C4-2B (cell line): ENCODE data around the gene TBC1D22A.

Experiments used
- H3K27ac ChIP-seq: fragments of 450-650 bp; 2 replicates; pipeline ENCODE4 v1.5.1; 2017
- CTCF ChIP-seq: fragments of 450-650 bp; conservative IDR thresholded peaks from 2 replicates; pipeline ENCODE4 v1.5.1; 2017; ENCODE audit warnings: mild to moderate bottlenecking
- ZFX ChIP-seq: fragments of 450-650 bp; IDR thresholded peaks from 2 replicates; pipeline ENCODE4 v1.6.1; 2017

TBC1D22A gene

DNA sequence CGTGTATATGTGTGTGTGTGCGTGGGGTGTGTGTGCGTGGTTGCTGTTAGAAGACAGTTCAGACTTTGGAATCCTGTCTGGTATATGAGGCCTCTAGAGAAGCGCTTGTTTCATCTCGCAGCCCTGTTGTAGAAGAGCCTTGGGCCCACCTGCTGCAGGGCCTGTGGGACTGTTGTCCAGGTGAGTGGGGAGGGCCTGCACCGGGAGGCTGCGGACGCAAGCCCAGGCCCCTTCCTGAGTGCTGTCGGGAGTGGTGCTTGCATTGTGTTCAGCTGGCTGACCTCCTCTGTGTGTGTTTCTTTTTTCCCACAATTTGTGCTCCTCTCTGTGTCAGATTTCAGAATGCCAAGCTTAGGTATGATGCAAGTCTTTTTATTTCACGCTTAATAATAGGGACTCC lies 128.4 kb downstream of the TBC1D22A start:
- H3K27ac ChIP-seq = no peak overlapping the region
- TF ChIP-seq CTCF = no peak
- TF ChIP-seq ZFX = no peak

GRCh38 chr22:46891382-46891951 lies 129.0 kb downstream of the TBC1D22A start:
- H3K27ac ChIP-seq = no peak overlapping the region
- TF ChIP-seq ZFX = no peak
- TF ChIP-seq CTCF = no peak

GRCh38 chr22:46892866-46893265 lies 130.4 kb downstream of the TBC1D22A start:
- no peak overlapping the region for H3K27ac ChIP-seq
- TF ChIP-seq CTCF (no peak), ZFX (no peak)

DNA sequence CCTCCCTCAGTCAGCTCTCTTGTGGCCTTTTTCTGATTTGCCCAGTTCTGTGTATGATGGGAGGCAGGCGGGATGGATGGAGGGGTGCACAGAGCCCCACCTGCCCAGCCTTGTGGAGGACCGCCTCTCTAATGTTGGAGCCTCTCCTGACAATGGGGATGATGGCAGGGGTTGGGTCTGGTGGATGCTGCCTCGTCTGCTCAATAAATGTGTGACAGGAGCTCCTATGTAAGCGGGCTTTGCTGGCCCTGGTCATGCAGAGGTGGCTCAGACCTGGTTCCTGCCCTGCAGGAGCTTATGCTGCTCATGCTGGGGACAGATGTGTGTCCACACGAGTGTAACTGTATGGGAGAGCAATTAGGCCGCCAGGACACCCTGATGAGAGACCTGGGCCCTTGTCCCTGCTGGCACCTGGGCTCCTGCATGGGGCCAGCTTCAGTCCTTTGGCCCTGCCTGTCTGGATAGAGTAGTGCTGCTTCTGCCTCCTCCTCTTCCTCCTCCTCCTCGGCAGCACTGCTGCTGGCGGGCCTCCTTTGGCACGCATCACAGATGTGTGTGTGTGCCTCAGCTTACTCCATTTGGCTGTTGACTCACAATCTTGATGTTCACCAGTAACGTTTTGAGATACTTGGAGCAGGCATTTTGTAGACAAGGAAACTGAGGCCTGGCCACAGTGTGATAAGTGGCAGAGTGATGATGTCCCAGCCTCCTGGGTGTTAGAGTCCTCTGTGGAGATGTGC lies 131.0 kb downstream of the TBC1D22A start:
- H3K27ac ChIP-seq = no peak overlapping the region
- TF ChIP-seq ZFX = no peak
- no peak for TF ChIP-seq CTCF

GRCh38 chr22:46894081-46894671 lies 131.7 kb downstream of the TBC1D22A start:
- H3K27ac ChIP-seq = no peak overlapping the region
- no peak for TF ChIP-seq ZFX
- TF ChIP-seq CTCF = no peak

GRCh38 chr22:46894851-46895640 lies 132.6 kb downstream of the TBC1D22A start:
- TF ChIP-seq ZFX (no peak), CTCF (no peak)
- no peak overlapping the region for H3K27ac ChIP-seq
